IMR-90 (cell line): ENCODE data around the gene CNTFR. TPM values are rescaled to one million over a fixed set of nuclear protein-coding genes. Genes with fewer than 3 reads are reported as not detected.

Experiments used
- ATAC-seq: fragments of 200-7000 bp; cut with Tn5 transposase; 2 replicates; pipeline ENCODE4 v1.9.1; 2020; ENCODE audit warnings: low read depth, mild to moderate bottlenecking, moderate library complexity
- BruUV-seq: library from RNA; stranded (reverse); fragments of 400-500 nt; replicated peaks from 2 replicates; lab custom pipeline; 2021; lab: Mats Ljungman, UMichigan
- CTCF ChIA-PET: fragments of 300-600 bp; formaldehyde crosslinking; extraction: SDS; loops from one replicate; lab custom pipeline; 2021; ENCODE audit warnings: antibody characterized with exemption; lab: Yijun Ruan, JAX
- POLR2A ChIA-PET: fragments of 300-600 bp; sonication (Branson Sonifier 250); formaldehyde crosslinking; loops from one replicate; lab custom pipeline; 2022; ENCODE audit warnings: antibody characterized with exemption; ENCODE audit not compliant: unreplicated experiment; lab: Charles Lee
- DNase-seq: peaks from one replicate; pipeline ENCODE4 v3.0.0; 2013
- H2AFZ ChIP-seq: replicated peaks from 2 replicates; pipeline ENCODE3; 2013; ENCODE audit warnings: low read length, mild to moderate bottlenecking; ENCODE audit not compliant: poor library complexity
- H2AK5ac ChIP-seq: 2 replicates; pipeline ENCODE4 v1.6.1; 2013; ENCODE audit warnings: low read depth, low read length, inconsistent platforms
- H2AK9ac ChIP-seq: replicated peaks from 2 replicates; pipeline ENCODE3; 2013; ENCODE audit warnings: mild to moderate bottlenecking, low read depth, low read length, moderate library complexity; ENCODE audit not compliant: poor library complexity
- H2BK120ac ChIP-seq: 2 replicates; pipeline ENCODE4 v1.6.1; 2013; ENCODE audit warnings: low read depth, low read length, inconsistent platforms
- H2BK15ac ChIP-seq: 3 replicates; pipeline ENCODE4 v1.6.1; 2013; ENCODE audit warnings: low read depth, low read length, inconsistent platforms
- H2BK20ac ChIP-seq: 2 replicates; pipeline ENCODE4 v1.6.1; 2013; ENCODE audit warnings: low read depth, mild to moderate bottlenecking, inconsistent platforms, low read length, moderate library complexity
- H2BK5ac ChIP-seq: 2 replicates; pipeline ENCODE4 v1.6.1; 2013; ENCODE audit warnings: mild to moderate bottlenecking, low read depth, low read length, inconsistent platforms; ENCODE audit not compliant: poor library complexity, severe bottlenecking
- H3K14ac ChIP-seq: replicated peaks from 2 replicates; pipeline ENCODE4 v1.6.1; 2013; ENCODE audit warnings: low read depth, low read length, inconsistent platforms
- H3K18ac ChIP-seq: 2 replicates; pipeline ENCODE4 v1.6.1; 2013; ENCODE audit warnings: low read depth, low read length, control low read depth
- H3K23ac ChIP-seq: 2 replicates; pipeline ENCODE4 v1.6.1; 2013; ENCODE audit warnings: low read depth, low read length, inconsistent platforms
- H3K27ac ChIP-seq: 2 replicates; pipeline ENCODE4 v1.5.1; 2013; ENCODE audit warnings: mild to moderate bottlenecking, control low read depth, low read length; ENCODE audit not compliant: insufficient read depth
- H3K27me3 ChIP-seq: 2 replicates; pipeline ENCODE4 v1.6.1; 2013; ENCODE audit warnings: low read length; ENCODE audit not compliant: control insufficient read depth, insufficient read depth
- H3K36me3 ChIP-seq: 2 replicates; pipeline ENCODE4 v1.6.1; 2013; ENCODE audit warnings: low read length, mixed read lengths; ENCODE audit not compliant: control insufficient read depth, insufficient read depth
- H3K4ac ChIP-seq: 2 replicates; pipeline ENCODE4 v1.6.1; 2013; ENCODE audit warnings: low read depth, low read length, inconsistent platforms
- H3K4me1 ChIP-seq: 2 replicates; pipeline ENCODE4 v1.6.1; 2013; ENCODE audit warnings: low read length, mixed read lengths; ENCODE audit not compliant: control insufficient read depth, insufficient read depth
- H3K4me2 ChIP-seq: 2 replicates; pipeline ENCODE4 v1.6.1; 2013; ENCODE audit warnings: low read depth, mild to moderate bottlenecking, control low read depth, low read length, moderate library complexity
- H3K4me3 ChIP-seq: 2 replicates; pipeline ENCODE4 v1.5.1; 2013; ENCODE audit warnings: low read depth, mild to moderate bottlenecking, control low read depth, low read length, moderate library complexity; ENCODE audit not compliant: insufficient read depth
- H3K56ac ChIP-seq: 2 replicates; pipeline ENCODE4 v1.6.1; 2013; ENCODE audit warnings: low read length, inconsistent platforms; ENCODE audit not compliant: insufficient read depth; ENCODE audit errors: extremely low read depth
- H3K79me1 ChIP-seq, 2 experiments: 2 replicates each; pipeline ENCODE4 v1.6.1; 2013; ENCODE audit warnings: low read length in 2 of 2, inconsistent platforms in 1 of 2, low read depth in 1 of 2
- H3K9ac ChIP-seq: 2 replicates; pipeline ENCODE4 v1.6.1; 2013; ENCODE audit warnings: low read depth, low read length, control low read depth
- H3K9me1 ChIP-seq: 2 replicates; pipeline ENCODE4 v1.6.1; 2013; ENCODE audit warnings: low read length, inconsistent platforms; ENCODE audit not compliant: insufficient read depth
- H3K9me3 ChIP-seq: 2 replicates; pipeline ENCODE4 v1.6.1; 2013; ENCODE audit warnings: low read length; ENCODE audit not compliant: control insufficient read depth, insufficient read depth
- H4K20me1 ChIP-seq: 2 replicates; pipeline ENCODE4 v1.6.1; 2013; ENCODE audit warnings: low read length, inconsistent platforms; ENCODE audit not compliant: insufficient read depth
- H4K5ac ChIP-seq: 2 replicates; pipeline ENCODE4 v1.6.1; 2013; ENCODE audit warnings: mild to moderate bottlenecking, low read depth, low read length, control low read depth
- H4K8ac ChIP-seq, 2 experiments: 2 replicates each; pipeline ENCODE4 v1.6.1; 2013; ENCODE audit warnings: low read depth in 2 of 2, low read length in 2 of 2, control low read depth in 1 of 2, inconsistent platforms in 1 of 2
- H4K91ac ChIP-seq: 2 replicates; pipeline ENCODE4 v1.6.1; 2013; ENCODE audit warnings: low read depth, low read length, inconsistent platforms; ENCODE audit not compliant: insufficient read depth
- CEBPB ChIP-seq: IDR thresholded peaks from 2 replicates; pipeline ENCODE4 v1.6.1; 2012; ENCODE audit warnings: low read depth, low read length, improper control_type of control experiment
- CHD1 ChIP-seq: IDR thresholded peaks from 2 replicates; pipeline ENCODE4 v1.6.1; 2012; ENCODE audit warnings: low read depth, low read length, improper control_type of control experiment
- CTCF ChIP-seq: conservative IDR thresholded peaks from 2 replicates; pipeline ENCODE4 v1.5.1; 2012; ENCODE audit warnings: mild to moderate bottlenecking, low read depth, low read length, improper control_type of control experiment
- MAZ ChIP-seq: IDR thresholded peaks from 2 replicates; pipeline ENCODE4 v1.6.1; 2012; ENCODE audit warnings: low read depth, mild to moderate bottlenecking, low read length, improper control_type of control experiment, moderate library complexity, borderline replicate concordance
- POLR2A ChIP-seq: IDR thresholded peaks from 2 replicates; pipeline ENCODE4 v1.6.1; 2012; ENCODE audit warnings: mild to moderate bottlenecking, low read depth, low read length
- RAD21 ChIP-seq: IDR thresholded peaks from 2 replicates; pipeline ENCODE4 v1.6.1; 2012; ENCODE audit warnings: low read length, improper control_type of control experiment
- WGBS, 2 experiments: methylation state at CpG; one replicate each; pipeline versions ENCODE4 v1.1.5 to v1.1.7; 2013; ENCODE audit warnings: missing lambda C conversion rate in 2 of 2; ENCODE audit not compliant: insufficient read length in 1 of 2; ENCODE audit errors: extremely low coverage in 2 of 2; 5-methylcytosine and 5-hydroxymethylcytosine counted together
- dilution Hi-C: fragments of 300-500 bp; cut with HindIII; formaldehyde crosslinking; loops from one replicate; pipeline ENCODE4 v1.14.3; 2018; ENCODE audit warnings: low sequenced_read_pairs; ENCODE audit not compliant: unreplicated experiment
- in situ Hi-C: fragments of 300-500 bp; cut with MboI; formaldehyde crosslinking; loops from 3 replicates; pipeline ENCODE4 v1.14.3; 2019; ENCODE audit warnings: low sequenced_read_pairs, inconsistent platforms, mixed read lengths
- intact Hi-C: fragments of 100-400 bp; cut with micrococcal nuclease; formaldehyde crosslinking; loops from 2 replicates; pipeline ENCODE4 v1.10.0; 2022
- polyA plus RNA-seq, 3 experiments: library from polyadenylated mRNA; depleted of rRNA; stranded (reverse); fragments of >200 nt; gene quantifications; 2 replicates each; pipeline ENCODE4 v1.2.3, GENCODE V29; 2012; ENCODE audit warnings: low replicate concordance in 1 of 3
- total RNA-seq: library from RNA; depleted of rRNA; stranded (reverse); fragments of >200 nt; gene quantifications from 2 replicates; pipeline ENCODE4 v1.2.3, GENCODE V29; 2012
- TF ChIP-seq, protein P1 (sequence below): fragments of 150-350 bp; IDR thresholded peaks from 2 replicates; pipeline ENCODE4 v1.6.1; 2017; ENCODE audit warnings: mild to moderate bottlenecking, antibody characterized with exemption, low read length, low read depth
- TF ChIP-seq, protein P2 (sequence below): fragments of 150-350 bp; IDR thresholded peaks from 2 replicates; pipeline ENCODE4 v1.6.1; 2016; ENCODE audit warnings: low read depth, mild to moderate bottlenecking, low read length, moderate library complexity, borderline replicate concordance

CNTFR gene
- total and polyA plus RNA-seq, 2 of the 4 experiments (the other 2 are of a cell fraction): not detected

DNA sequence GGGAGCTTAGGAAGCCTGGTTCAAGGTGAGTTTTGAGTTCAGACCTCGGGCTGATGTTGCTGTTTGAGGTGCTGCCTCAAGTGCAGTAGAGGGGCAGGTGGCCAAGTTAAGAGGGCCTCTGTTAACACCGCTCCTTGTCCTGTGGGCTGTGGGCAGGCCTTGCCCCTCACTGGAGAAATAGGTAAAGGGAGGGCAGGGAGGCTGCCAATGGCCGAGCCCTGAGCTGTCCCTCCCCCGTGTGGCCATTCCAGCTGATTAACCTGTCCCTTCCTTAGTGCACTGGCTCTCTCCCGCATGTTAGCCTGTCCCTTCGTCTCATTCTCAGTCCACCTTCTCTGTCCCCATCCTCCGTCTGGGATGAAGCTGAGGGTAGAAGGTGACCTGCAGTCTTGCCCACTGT lies 21.4 kb downstream of the CNTFR start:
- Histone ChIP-seq H3K9me1 (0 out of 2 replicates have a peak, but pooled peaks cover 3% of the 10 kb centered on the region), H3K18ac (no peak overlapping the region), H2AFZ (no peak overlapping the region), H4K91ac (no peak overlapping the region), H3K4me2 (no peak overlapping the region), H2AK5ac (no peak overlapping the region), H4K5ac (no peak overlapping the region), H3K9ac (no peak overlapping the region), H3K36me3 (no peaks in the 10 kb centered on the region), H4K20me1 (no peaks in the 10 kb centered on the region), H3K4me1 (no peaks in the 10 kb centered on the region), H2BK20ac (no peak overlapping the region), H3K4me3 (no peak overlapping the region), H3K27ac (no peak overlapping the region), H3K4ac (no peak overlapping the region), H2BK15ac (no peak overlapping the region), H3K56ac (no peak overlapping the region), H2BK5ac (no peak overlapping the region), H4K8ac (no peak overlapping the region), H3K9me3 (no peaks in the 10 kb centered on the region), H2AK9ac (no peak overlapping the region), H3K27me3 (peaks cover 84% of the 10 kb centered on the region), H2BK120ac (no peak overlapping the region), H3K79me1 (no peaks in the 10 kb centered on the region), H3K14ac (no peak overlapping the region), H3K23ac (no peak overlapping the region)
- ATAC-seq (no peak), DNase-seq (no peak)
- CTCF ChIA-PET: no interaction called here
- POLR2A ChIA-PET: no interaction called here
- no TSS peak for BruUV-seq
- TF ChIP-seq, protein P1, sequence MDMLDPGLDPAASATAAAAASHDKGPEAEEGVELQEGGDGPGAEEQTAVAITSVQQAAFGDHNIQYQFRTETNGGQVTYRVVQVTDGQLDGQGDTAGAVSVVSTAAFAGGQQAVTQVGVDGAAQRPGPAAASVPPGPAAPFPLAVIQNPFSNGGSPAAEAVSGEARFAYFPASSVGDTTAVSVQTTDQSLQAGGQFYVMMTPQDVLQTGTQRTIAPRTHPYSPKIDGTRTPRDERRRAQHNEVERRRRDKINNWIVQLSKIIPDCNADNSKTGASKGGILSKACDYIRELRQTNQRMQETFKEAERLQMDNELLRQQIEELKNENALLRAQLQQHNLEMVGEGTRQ: no peak
- no peak for TF ChIP-seq MAZ
- TF ChIP-seq CEBPB: no peak
- TF ChIP-seq, protein P2, sequence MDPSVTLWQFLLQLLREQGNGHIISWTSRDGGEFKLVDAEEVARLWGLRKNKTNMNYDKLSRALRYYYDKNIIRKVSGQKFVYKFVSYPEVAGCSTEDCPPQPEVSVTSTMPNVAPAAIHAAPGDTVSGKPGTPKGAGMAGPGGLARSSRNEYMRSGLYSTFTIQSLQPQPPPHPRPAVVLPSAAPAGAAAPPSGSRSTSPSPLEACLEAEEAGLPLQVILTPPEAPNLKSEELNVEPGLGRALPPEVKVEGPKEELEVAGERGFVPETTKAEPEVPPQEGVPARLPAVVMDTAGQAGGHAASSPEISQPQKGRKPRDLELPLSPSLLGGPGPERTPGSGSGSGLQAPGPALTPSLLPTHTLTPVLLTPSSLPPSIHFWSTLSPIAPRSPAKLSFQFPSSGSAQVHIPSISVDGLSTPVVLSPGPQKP: no peak
- no peak for TF ChIP-seq CTCF
- no peak for TF ChIP-seq CHD1
- no peak for TF ChIP-seq POLR2A
- no peak for TF ChIP-seq RAD21
- intact Hi-C loops: no loop called here
- no CpG with 5 or more reads among the region's 7 CpGs for whole genome bisulfite sequencing, 2 experiments
- in situ Hi-C loops: no loop called here
- dilution Hi-C loops: no loop called here
